HEK293T (cell line): ENCODE data around the gene ADAMTS3.

Source experiments
- ARNT ChIP-seq: fragments of 450-650 bp; IDR thresholded peaks from 2 replicates; pipeline ENCODE4 v1.6.1; 2017; ENCODE audit warnings: mild to moderate bottlenecking
- FOXA1 ChIP-seq: fragments of 450-650 bp; IDR thresholded peaks from 2 replicates; pipeline ENCODE4 v1.6.1; 2016; ENCODE audit warnings: mild to moderate bottlenecking
- TARDBP ChIP-seq: fragments of 450-650 bp; IDR thresholded peaks from 2 replicates; pipeline ENCODE4 v1.6.1; 2016

GRCh38 chr4:72566464-72566972 is 2.5 kb downstream of the ADAMTS3 start:
- TF ChIP-seq TARDBP: no peak
- TF ChIP-seq ARNT: no peak
- no peak for TF ChIP-seq FOXA1
